Mammary epithelial cell (primary cell): ENCODE data around the gene ZXDC.

Experiments used
- CTCF ChIP-seq, 2 donors: IDR thresholded peaks in 1 of 2; conservative IDR thresholded peaks in 1 of 2; 2 replicates each; pipeline ENCODE4 v1.5.1; 2011 to 2012; ENCODE audit warnings: inconsistent platforms in 2 of 2, low read length in 2 of 2, mild to moderate bottlenecking in 2 of 2, control low read depth in 1 of 2, low read depth in 1 of 2; ENCODE audit not compliant: insufficient read depth in 1 of 2; ENCODE audit errors: extremely low read depth in 1 of 2
- EZH2 ChIP-seq: IDR thresholded peaks from 2 replicates; pipeline ENCODE4 v1.6.1; 2012; ENCODE audit warnings: low read length, inconsistent platforms, borderline replicate concordance

- TF ChIP-seq CTCF (conservative IDR thresholded peaks at IDR 0.05 in 1 of 2, IDR thresholded peaks at IDR 0.05 in 1 of 2; ENCODE audit: extremely low read depth in 1 of 2, insufficient read depth in 1 of 2, low read depth in 1 of 2, low read length in 2 of 2) (no peak), EZH2 (no peak)
Observed at GRCh38 chr3:126477061-126477380, 1.3 kb upstream of the ZXDC start.
